Measurements from ENCODE around the gene MTOR. TPM values are rescaled to one million over a fixed set of nuclear protein-coding genes. Genes with fewer than 3 reads are reported as not detected.

MTOR gene
- total and polyA plus RNA-seq, 2 of the 8 experiments (the other 6 are each of a cell fraction or from before 2014, with no cell fraction given), result 44.2 to 76.8 TPM

- Histone ChIP-seq H3K23ac (ENCODE audit: insufficient read length) (no peak overlapping the region), H3K4me3 (ENCODE audit: extremely low read depth in 1 of 4, insufficient read depth in 2 of 4, low read depth in 3 of 4, low read length in 4 of 4) (no peak overlapping the region), H3K9me3 (ENCODE audit: insufficient read depth in 2 of 2, low read depth in 1 of 2, low read length in 1 of 2) (no peaks in the 10 kb centered on the region), H2BK12ac (ENCODE audit: low read depth, low read length) (no peak overlapping the region), H3K79me1 (ENCODE audit: low read depth, low read length) (no peaks in the 10 kb centered on the region), H4K8ac (ENCODE audit: extremely low read depth, insufficient read depth, low read length) (no peak overlapping the region), H3K36me3 (ENCODE audit: control insufficient read depth in 2 of 4, insufficient read depth in 4 of 4, low read length in 3 of 4) (peaks cover 28 to 73% (median 46%) of the 10 kb centered on the region in 4 experiments), H3K27ac (ENCODE audit: low read depth, low read length) (no peak overlapping the region; the same call in 1 of the 2 replicates), H2BK5ac (ENCODE audit: low read depth, low read length) (no peak overlapping the region), H4K5ac (ENCODE audit: insufficient read length, low read depth, low read length) (no peak overlapping the region), H2BK15ac (ENCODE audit: low read length) (no peak overlapping the region), H3K56ac (replicated peaks; ENCODE audit: insufficient read length, low read depth, low read length) (no peak overlapping the region), H3K14ac (ENCODE audit: insufficient read length) (no peak overlapping the region), H2BK20ac (ENCODE audit: low read length) (no peak overlapping the region), H3K9ac (replicated peaks in 1 of 4; ENCODE audit: extremely low read depth in 1 of 4, low read depth in 3 of 4, low read length in 3 of 4) (no peak overlapping the region), H3K27me3 (replicated peaks in 1 of 4; ENCODE audit: control insufficient read depth in 3 of 4, extremely low read depth in 1 of 4, insufficient read depth in 3 of 4, low read length in 3 of 4) (no peaks in the 10 kb centered on the region), H4K91ac (replicated peaks; ENCODE audit: insufficient read length, low read length) (no peak overlapping the region), H3K4ac (replicated peaks; ENCODE audit: insufficient read length, low read depth, low read length) (no peak overlapping the region), H3K18ac (ENCODE audit: extremely low read depth, low read length) (no peak overlapping the region), H2AK5ac (ENCODE audit: low read depth, low read length) (no peak overlapping the region), H3K79me2 (ENCODE audit: control insufficient read depth in 1 of 2, insufficient read depth in 2 of 2, low read length in 2 of 2) (no peaks in the 10 kb centered on the region), H2BK120ac (replicated peaks; ENCODE audit: low read depth, low read length) (no peak overlapping the region), H4K20me1 (replicated peaks in 1 of 2; ENCODE audit: control insufficient read depth in 1 of 2, insufficient read depth in 2 of 2, low read length in 2 of 2) (peaks cover 0 to 4% of the 10 kb centered on the region in 2 experiments), H2AFZ (ENCODE audit: low read length) (no peak overlapping the region), H3K4me1 (replicated peaks in 1 of 4; ENCODE audit: control insufficient read depth in 3 of 4, insufficient read depth in 4 of 4, low read length in 3 of 4) (no peaks in the 10 kb centered on the region), H3K4me2 (ENCODE audit: insufficient read depth in 1 of 2, low read depth in 2 of 2, low read length in 2 of 2) (no peak overlapping the region), H3K23me2 (ENCODE audit: low read depth, low read length) (no peaks in the 10 kb centered on the region)
- CTCF ChIA-PET (ENCODE audit: partially characterized antibody), result interaction anchor here (1.0 to 3.1 kb wide), 3 partner anchors 26 to 426 kb away, joined by 3 to 8 read pairs (median 3); no protein-coding TSS in a partner anchor
- WGBS, 2 experiments (ENCODE audit: extremely low coverage in 1 of 2, insufficient coverage in 1 of 2, insufficient read length in 1 of 2, insufficient replicate concordance in 2 of 2, low coverage in 1 of 2, low lambda C conversion rate in 2 of 2, missing lambda C conversion rate in 1 of 2), result 100% methylated on average over 1 of the region's 1 CpG; no CpG with 5 or more reads in 1 of the 2 experiments
- POLR2A ChIA-PET (ENCODE audit: partially characterized antibody), result interaction anchor here (0.7 kb wide), 1 partner anchor 13 kb away, joined by 3 read pairs; no protein-coding TSS in a partner anchor
- no peak for FAIRE-seq
- DNase-seq (ENCODE audit: low read depth in 1 of 2, low spot score in 2 of 2), result no peak
- TF ChIP-seq TAF7 (optimal IDR thresholded peaks at IDR 0.05; ENCODE audit: borderline replicate concordance, low read depth, low read length) (no peak), GTF2F1 (IDR thresholded peaks at IDR 0.05; ENCODE audit: borderline replicate concordance, low read depth, low read length) (no peak), HDAC6 (IDR thresholded peaks at IDR 0.05; ENCODE audit: low read depth, low read length) (no peak), RBBP5 (IDR thresholded peaks at IDR 0.05; ENCODE audit: borderline replicate concordance, low read depth, low read length) (no peak), NANOG (IDR thresholded peaks at IDR 0.05; ENCODE audit: insufficient read depth, low read depth, low read length, poor library complexity, severe bottlenecking) (no peak), ATF2 (IDR thresholded peaks at IDR 0.05; ENCODE audit: low read length) (no peak), EZH2 (IDR thresholded peaks at IDR 0.05; ENCODE audit: low read depth, low read length, severe bottlenecking) (no peak), TAF1 (IDR thresholded peaks at IDR 0.05; ENCODE audit: low read depth, low read length) (no peak), USF2 (IDR thresholded peaks at IDR 0.05; ENCODE audit: low read length) (no peak), CTBP2 (IDR thresholded peaks at IDR 0.05; ENCODE audit: borderline replicate concordance, insufficient read depth, insufficient read length, low read length) (no peak)
These were observed 46.3 kb downstream of the MTOR start for GRCh38 chr1:11216074-11216473.

All from H1 (cell line).